GM10847 (cell line): Measurements from ENCODE around the gene GEMIN7.

ENCODE experiments used
- POLR2A ChIP-seq: IDR thresholded peaks from 2 replicates; pipeline ENCODE4 v1.6.1; 2011; ENCODE audit not compliant: insufficient read length; ENCODE audit errors: extremely low read depth

GEMIN7 gene

GRCh38 chr19:45091031-45091923 lies 12.2 kb downstream of the GEMIN7 start:
- TF ChIP-seq POLR2A: peak; percentile 71

- TF ChIP-seq POLR2A: peak; percentile 55
Measured at GRCh38 chr19:45092747-45093678, 14.0 kb downstream of the GEMIN7 start, which contains the start of gene PPP1R37. TSS of gene PPP1R37 (plus strand) at chr19:45093179. CDS start at chr19:45093326, 147 bp downstream.

GRCh38 chr19:45094137-45094536 lies 15.1 kb downstream of the GEMIN7 start:
- TF ChIP-seq POLR2A: no peak

GRCh38 chr19:45094707-45095106 lies 15.6 kb downstream of the GEMIN7 start:
- TF ChIP-seq POLR2A: no peak

GRCh38 chr19:45095496-45096413 lies 16.7 kb downstream of the GEMIN7 start:
- no peak for TF ChIP-seq POLR2A

- no peak for TF ChIP-seq POLR2A
Measured at GRCh38 chr19:45096700-45097099, 17.6 kb downstream of the GEMIN7 start.

GRCh38 chr19:45097450-45097775 lies 18.4 kb downstream of the GEMIN7 start:
- no peak for TF ChIP-seq POLR2A

- TF ChIP-seq POLR2A: no peak
Measured at GRCh38 chr19:45097776-45098520, 18.9 kb downstream of the GEMIN7 start.

GRCh38 chr19:45098521-45099466 lies 19.7 kb downstream of the GEMIN7 start:
- TF ChIP-seq POLR2A: no peak

GRCh38 chr19:45099467-45100191 lies 20.6 kb downstream of the GEMIN7 start:
- TF ChIP-seq POLR2A: no peak

- no peak for TF ChIP-seq POLR2A
Measured at GRCh38 chr19:45100201-45100600, 21.1 kb downstream of the GEMIN7 start.

- no peak for TF ChIP-seq POLR2A
Measured at GRCh38 chr19:45100846-45101252, 21.8 kb downstream of the GEMIN7 start.
